RWPE2 (cell line): Measurements from ENCODE around the gene TRIM31.
"Not testable (repeated sequence)": the region's sequence is repeated elsewhere in the genome, so short reads cannot be mapped to it uniquely, and the experiment has no call there.

Experiments used
- ATAC-seq: fragments of 200-7000 bp; cut with Tn5 transposase; 3 replicates; pipeline ENCODE4 v1.9.1; 2021; ENCODE audit warnings: low read depth
- DNase-seq: peaks from one replicate; pipeline ENCODE4 v3.0.0-alpha.2; 2020; ENCODE audit warnings: low spot score
- H3K27ac ChIP-seq: fragments of 450-650 bp; 2 replicates; pipeline ENCODE4 v1.5.1; 2017; ENCODE audit warnings: mild to moderate bottlenecking; ENCODE audit not compliant: poor library complexity, severe bottlenecking
- H3K27me3 ChIP-seq: fragments of 250-450 bp; sonication (Bioruptor Pico); 2 replicates; pipeline ENCODE4 v1.5.1; 2021; ENCODE audit warnings: mild to moderate bottlenecking, moderate library complexity; ENCODE audit not compliant: insufficient read depth, poor library complexity, severe bottlenecking
- H3K36me3 ChIP-seq: fragments of 250-450 bp; sonication (Bioruptor Pico); 2 replicates; pipeline ENCODE4 v1.5.1; 2020; ENCODE audit warnings: low read depth, mild to moderate bottlenecking, moderate library complexity
- H3K4me1 ChIP-seq: fragments of 250-450 bp; sonication (Bioruptor Pico); 2 replicates; pipeline ENCODE4 v1.5.1; 2021; ENCODE audit warnings: mild to moderate bottlenecking, moderate library complexity; ENCODE audit not compliant: insufficient read depth, poor library complexity, severe bottlenecking
- H3K4me3 ChIP-seq: fragments of 250-450 bp; sonication (Bioruptor Pico); 2 replicates; pipeline ENCODE4 v1.5.1; 2021; ENCODE audit warnings: mild to moderate bottlenecking, moderate library complexity; ENCODE audit not compliant: severe bottlenecking
- H3K9me3 ChIP-seq: fragments of 250-450 bp; sonication (Bioruptor Pico); 2 replicates; pipeline ENCODE4 v1.5.1; 2021; ENCODE audit warnings: mild to moderate bottlenecking, moderate library complexity; ENCODE audit not compliant: severe bottlenecking
- CTCF ChIP-seq: fragments of 450-650 bp; IDR thresholded peaks from one replicate; pipeline ENCODE4 v1.5.1; 2017; ENCODE audit warnings: mild to moderate bottlenecking, moderate library complexity; ENCODE audit not compliant: poor library complexity, severe bottlenecking

The TRIM31 gene

GRCh38 chr6:30147096-30147495 lies 34.2 kb upstream of the TRIM31 start:
- H3K27ac ChIP-seq: no peak overlapping the region
- ATAC-seq (no peak), DNase-seq (no peak)
- no peaks in the 10 kb centered on the region for H3K36me3 ChIP-seq
- no peaks in the 10 kb centered on the region for H3K4me1 ChIP-seq
- H3K27me3 ChIP-seq: no peaks in the 10 kb centered on the region
- H3K4me3 ChIP-seq: no peak overlapping the region
- H3K9me3 ChIP-seq: no peaks in the 10 kb centered on the region
- TF ChIP-seq CTCF: no peak

- no peak for ATAC-seq
- H3K9me3 ChIP-seq: no peaks in the 10 kb centered on the region
- TF ChIP-seq CTCF: no peak
- no peaks in the 10 kb centered on the region for H3K4me1 ChIP-seq
- no peak for DNase-seq
- H3K4me3 ChIP-seq: no peak overlapping the region
- no peak overlapping the region for H3K27ac ChIP-seq
- H3K36me3 ChIP-seq: no peaks in the 10 kb centered on the region
- H3K27me3 ChIP-seq: no peaks in the 10 kb centered on the region
Observed at GRCh38 chr6:30145818-30146217, 32.9 kb upstream of the TRIM31 start.

- no peak for ATAC-seq
- DNase-seq: no peak
- TF ChIP-seq CTCF: no peak
- Histone ChIP-seq H3K9me3 (no peaks in the 10 kb centered on the region), H3K4me3 (no peak overlapping the region), H3K27ac (no peak overlapping the region), H3K36me3 (no peaks in the 10 kb centered on the region), H3K27me3 (no peaks in the 10 kb centered on the region), H3K4me1 (no peaks in the 10 kb centered on the region)
Observed at GRCh38 chr6:30144811-30145210, 31.9 kb upstream of the TRIM31 start.

GRCh38 chr6:30143780-30144179 lies 30.9 kb upstream of the TRIM31 start:
- Histone ChIP-seq H3K4me1 (no peaks in the 10 kb centered on the region), H3K4me3 (no peak overlapping the region), H3K27me3 (no peaks in the 10 kb centered on the region), H3K27ac (no peak overlapping the region), H3K9me3 (no peaks in the 10 kb centered on the region), H3K36me3 (no peaks in the 10 kb centered on the region)
- TF ChIP-seq CTCF: no peak
- no peak for ATAC-seq
- DNase-seq: no peak

GRCh38 chr6:30142665-30143064 lies 29.8 kb upstream of the TRIM31 start:
- ATAC-seq: no peak

GRCh38 chr6:30140240-30140639 lies 27.4 kb upstream of the TRIM31 start:
- not testable (repeated sequence) for DNase-seq, H3K9me3 ChIP-seq, H3K4me3 ChIP-seq, H3K36me3 ChIP-seq, H3K27ac ChIP-seq, H3K4me1 ChIP-seq, ATAC-seq, H3K27me3 ChIP-seq

More at GRCh38 chr6:30142665-30143064, 29.8 kb upstream of the TRIM31 start:
- Histone ChIP-seq H3K27me3 (no peaks in the 10 kb centered on the region), H3K4me3 (no peak overlapping the region), H3K4me1 (no peaks in the 10 kb centered on the region), H3K36me3 (no peaks in the 10 kb centered on the region), H3K9me3 (no peaks in the 10 kb centered on the region), H3K27ac (no peak overlapping the region)
- no peak for TF ChIP-seq CTCF
- DNase-seq: no peak
